Activated CD4-positive, alpha-beta T cell treated with anti-CD3 and anti-CD28 coated beads, Interleukin-2, amount 50 U/mL, for 16 hours (primary cell): ENCODE measurements around the gene NT5C2.

Experiments
- DNase-seq: peaks from one replicate; pipeline ENCODE4 v3.0.0-alpha.2; 2020

Gene NT5C2

GRCh38 chr10:103049237-103049636, 143.8 kb downstream of the NT5C2 start:
- no peak for DNase-seq

GRCh38 chr10:103047381-103047780, 145.7 kb downstream of the NT5C2 start:
- DNase-seq, result no peak

- DNase-seq, result no peak
Observed at GRCh38 chr10:103045961-103046360, 147.1 kb downstream of the NT5C2 start.

- DNase-seq, result no peak
Observed at GRCh38 chr10:103044942-103045489, 148.1 kb downstream of the NT5C2 start.

- no peak for DNase-seq
Observed at GRCh38 chr10:103042908-103043307, 150.2 kb downstream of the NT5C2 start.

GRCh38 chr10:103042129-103042528, 150.9 kb downstream of the NT5C2 start:
- no peak for DNase-seq

GRCh38 chr10:103041391-103041790, 151.7 kb downstream of the NT5C2 start:
- no peak for DNase-seq

GRCh38 chr10:103040418-103040817, 152.7 kb downstream of the NT5C2 start:
- DNase-seq, result no peak

GRCh38 chr10:103038570-103038969, 154.5 kb downstream of the NT5C2 start:
- no peak for DNase-seq
